MM.1S (cell line): Measurements from ENCODE around the gene FOXP1.

Experiments used
- EZH2 ChIP-seq: fragments of 300-600 bp; sonication (generic); optimal IDR thresholded peaks from 2 replicates; pipeline ENCODE3; 2017; ENCODE audit warnings: low read depth, mild to moderate bottlenecking, antibody characterized with exemption, low read length, mixed read lengths
- EZH2phosphoT487 ChIP-seq: fragments of 300-600 bp; sonication (generic); IDR thresholded peaks from 2 replicates; pipeline ENCODE4 v1.6.1; 2018; ENCODE audit warnings: antibody characterized with exemption, low read length
- TF ChIP-seq, protein P1 (sequence below): fragments of 300-600 bp; sonication (generic); IDR thresholded peaks from 2 replicates; pipeline ENCODE4 v1.5.1; 2016; ENCODE audit warnings: antibody characterized with exemption, low read length, mixed read lengths

DNA sequence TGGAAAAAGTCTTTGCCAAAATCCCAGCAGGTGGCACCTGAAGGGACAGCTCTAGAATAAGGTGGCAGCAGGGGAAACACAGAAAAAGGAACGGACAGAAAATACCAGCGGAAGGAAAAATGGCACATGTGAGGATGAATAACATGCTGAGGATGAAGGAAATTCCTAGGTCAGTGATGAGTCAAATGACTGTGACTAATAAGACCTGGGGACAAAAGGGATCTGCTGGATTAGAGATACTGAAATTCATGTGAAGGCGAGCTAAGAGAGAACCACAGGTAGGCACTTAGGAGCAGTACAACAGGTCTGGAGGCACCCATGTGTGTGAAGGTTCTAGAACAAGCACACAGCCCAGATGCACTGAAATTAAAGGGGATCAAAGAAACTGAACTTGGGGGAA is 482.5 kb downstream of the FOXP1 start:
- TF ChIP-seq, protein P1, sequence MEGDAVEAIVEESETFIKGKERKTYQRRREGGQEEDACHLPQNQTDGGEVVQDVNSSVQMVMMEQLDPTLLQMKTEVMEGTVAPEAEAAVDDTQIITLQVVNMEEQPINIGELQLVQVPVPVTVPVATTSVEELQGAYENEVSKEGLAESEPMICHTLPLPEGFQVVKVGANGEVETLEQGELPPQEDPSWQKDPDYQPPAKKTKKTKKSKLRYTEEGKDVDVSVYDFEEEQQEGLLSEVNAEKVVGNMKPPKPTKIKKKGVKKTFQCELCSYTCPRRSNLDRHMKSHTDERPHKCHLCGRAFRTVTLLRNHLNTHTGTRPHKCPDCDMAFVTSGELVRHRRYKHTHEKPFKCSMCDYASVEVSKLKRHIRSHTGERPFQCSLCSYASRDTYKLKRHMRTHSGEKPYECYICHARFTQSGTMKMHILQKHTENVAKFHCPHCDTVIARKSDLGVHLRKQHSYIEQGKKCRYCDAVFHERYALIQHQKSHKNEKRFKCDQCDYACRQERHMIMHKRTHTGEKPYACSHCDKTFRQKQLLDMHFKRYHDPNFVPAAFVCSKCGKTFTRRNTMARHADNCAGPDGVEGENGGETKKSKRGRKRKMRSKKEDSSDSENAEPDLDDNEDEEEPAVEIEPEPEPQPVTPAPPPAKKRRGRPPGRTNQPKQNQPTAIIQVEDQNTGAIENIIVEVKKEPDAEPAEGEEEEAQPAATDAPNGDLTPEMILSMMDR: no peak
- TF ChIP-seq EZH2phosphoT487 (no peak), EZH2 (no peak)
